ENCODE results near the gene FTHL17. TPM values are rescaled to one million over a fixed set of nuclear protein-coding genes. Genes with fewer than 3 reads are reported as not detected.

FTHL17 gene
- polyA plus RNA-seq, 1 donor from 2014 or later: not detected

Other genes starting within 250 kb of the FTHL17 start
- 24.9 and 28.7 TPM in 2 replicates for gene TAB3, start 182.8 kb downstream of the FTHL17 start, polyA plus RNA-seq

All from neural cell (in vitro differentiated cells).